AG08396 (cell line): ENCODE data around the gene BRME1.
A peak's percentile ranks its signal among the peaks of the same experiment; 100 is the strongest.

Source experiments
- DNase-seq: peaks from one replicate; pipeline ENCODE4 v3.0.0; 2012; ENCODE audit warnings: low spot score, mixed read lengths

BRME1 gene

DNA sequence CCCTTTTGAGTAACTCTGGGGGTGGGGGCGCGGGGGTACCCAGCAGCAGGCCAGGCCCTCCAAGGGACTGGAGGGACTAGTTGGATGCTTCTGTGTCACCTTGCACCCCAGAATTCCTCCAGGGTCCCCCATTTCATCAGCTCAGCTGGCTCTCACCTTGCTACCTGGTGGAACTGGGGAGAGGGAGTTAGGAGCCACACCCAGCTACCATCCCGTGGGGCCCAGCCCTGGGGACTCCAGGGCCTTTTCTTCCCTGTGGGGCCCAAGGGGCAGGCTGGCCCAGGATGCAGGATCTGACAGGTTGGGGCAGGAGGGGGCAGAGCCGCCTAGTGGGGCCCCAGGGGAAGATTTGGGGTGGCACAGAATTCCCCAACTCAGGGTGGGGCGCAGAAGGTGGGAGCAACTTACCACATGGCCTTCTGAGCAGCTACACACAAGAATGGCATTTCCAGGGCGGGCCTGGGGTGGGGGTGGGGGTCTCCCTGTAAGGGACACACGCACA, 61.7 kb downstream of the BRME1 start:
- no peak for DNase-seq

DNA sequence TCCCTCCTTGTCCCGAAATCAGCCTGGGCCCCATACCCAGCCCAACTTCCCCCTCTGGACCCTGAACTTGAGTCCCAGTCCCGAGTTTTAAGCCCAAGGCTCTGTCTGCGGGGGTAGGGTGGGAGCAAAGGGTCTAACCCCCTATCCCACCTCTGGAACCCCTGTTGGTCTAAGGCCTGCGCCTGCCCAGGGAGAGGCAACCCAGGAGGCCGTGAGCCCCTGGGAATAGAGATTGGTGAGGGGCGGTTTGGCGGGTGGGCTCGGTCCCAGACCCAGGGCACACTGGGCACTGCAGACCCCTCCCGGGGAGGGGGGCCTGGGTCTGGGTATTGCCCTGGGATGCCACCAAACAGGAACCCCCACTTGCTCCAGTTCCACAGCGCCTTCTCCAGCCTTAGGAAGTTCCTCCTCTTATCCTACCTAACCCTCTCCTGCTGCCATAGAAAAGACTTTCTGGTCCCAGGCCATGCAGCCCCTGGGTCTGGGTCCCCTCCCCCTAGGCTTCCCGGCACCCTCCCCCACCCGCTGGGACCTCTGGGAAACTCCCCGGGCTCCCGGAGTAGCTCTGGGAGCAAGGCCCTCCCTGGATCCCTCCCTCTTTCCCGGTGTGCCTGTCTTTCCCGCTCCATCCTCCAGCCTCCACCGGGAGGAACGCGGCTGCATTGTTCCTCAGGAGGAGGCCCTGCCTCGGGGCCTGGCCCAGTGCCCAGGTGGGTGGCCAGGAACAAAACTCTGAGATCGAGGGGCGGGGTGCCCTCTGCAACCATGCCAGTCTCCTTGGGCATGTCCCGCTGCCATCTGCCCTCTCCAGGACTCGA, 62.6 kb downstream of the BRME1 start:
- peak; percentile 31 for DNase-seq

DNA sequence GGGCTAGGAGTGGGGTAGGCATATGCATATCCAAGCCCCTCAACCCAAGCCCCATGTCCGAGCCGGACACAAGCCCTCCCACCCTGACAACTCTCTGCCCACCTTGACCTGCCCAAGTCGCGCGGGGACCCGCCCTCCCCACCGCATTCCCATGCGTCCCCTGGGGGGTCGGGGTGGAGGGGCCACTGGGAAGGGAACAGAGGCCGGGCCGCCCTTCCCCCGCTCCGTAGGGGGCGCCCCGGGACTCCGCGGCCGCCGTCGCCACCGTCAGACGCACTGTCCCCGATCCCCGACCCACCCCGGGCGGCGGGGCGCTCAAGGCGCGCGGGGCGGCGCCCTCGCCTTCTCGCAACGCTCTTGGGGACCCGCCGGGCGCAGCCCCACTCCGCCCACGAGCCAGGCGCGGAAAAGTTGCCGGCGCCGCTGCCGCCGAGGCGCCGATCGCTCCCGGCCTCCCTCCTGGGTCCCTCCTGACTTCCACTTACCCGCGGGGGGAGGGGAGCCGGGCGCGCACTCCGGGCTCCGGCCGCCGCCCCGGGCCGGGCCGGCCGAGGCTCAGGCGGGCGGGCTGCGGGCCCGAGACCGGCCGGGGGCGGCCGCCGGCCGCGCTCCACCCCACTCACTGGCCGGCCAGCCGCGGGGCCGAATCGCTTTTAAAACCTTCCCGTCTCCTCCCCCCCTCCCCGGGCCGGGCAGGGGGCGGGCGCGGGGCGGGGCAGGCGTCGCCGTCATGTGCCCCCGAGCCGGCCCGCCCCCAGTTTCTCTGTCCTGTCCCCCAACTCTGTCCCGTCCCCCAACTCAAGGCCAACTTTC, 63.4 kb downstream of the BRME1 start:
- DNase-seq: peak; percentile 90

DNA sequence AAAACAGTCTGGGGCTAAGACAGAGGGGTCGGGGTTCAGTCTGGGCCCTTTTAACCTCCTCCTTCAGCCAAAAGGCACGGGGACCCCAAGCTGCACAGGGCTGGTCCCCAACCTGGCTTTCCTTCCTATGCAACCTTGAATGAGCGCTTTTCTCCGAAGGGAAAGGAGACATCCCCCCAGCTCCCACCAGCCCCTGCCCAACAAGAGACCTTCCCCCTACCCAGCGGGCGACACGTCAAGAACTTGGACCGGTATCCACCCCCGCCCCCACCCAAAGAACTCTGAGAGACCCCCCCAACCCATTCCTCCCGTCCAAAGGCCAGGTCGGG, 64.0 kb downstream of the BRME1 start:
- DNase-seq: no peak

DNA sequence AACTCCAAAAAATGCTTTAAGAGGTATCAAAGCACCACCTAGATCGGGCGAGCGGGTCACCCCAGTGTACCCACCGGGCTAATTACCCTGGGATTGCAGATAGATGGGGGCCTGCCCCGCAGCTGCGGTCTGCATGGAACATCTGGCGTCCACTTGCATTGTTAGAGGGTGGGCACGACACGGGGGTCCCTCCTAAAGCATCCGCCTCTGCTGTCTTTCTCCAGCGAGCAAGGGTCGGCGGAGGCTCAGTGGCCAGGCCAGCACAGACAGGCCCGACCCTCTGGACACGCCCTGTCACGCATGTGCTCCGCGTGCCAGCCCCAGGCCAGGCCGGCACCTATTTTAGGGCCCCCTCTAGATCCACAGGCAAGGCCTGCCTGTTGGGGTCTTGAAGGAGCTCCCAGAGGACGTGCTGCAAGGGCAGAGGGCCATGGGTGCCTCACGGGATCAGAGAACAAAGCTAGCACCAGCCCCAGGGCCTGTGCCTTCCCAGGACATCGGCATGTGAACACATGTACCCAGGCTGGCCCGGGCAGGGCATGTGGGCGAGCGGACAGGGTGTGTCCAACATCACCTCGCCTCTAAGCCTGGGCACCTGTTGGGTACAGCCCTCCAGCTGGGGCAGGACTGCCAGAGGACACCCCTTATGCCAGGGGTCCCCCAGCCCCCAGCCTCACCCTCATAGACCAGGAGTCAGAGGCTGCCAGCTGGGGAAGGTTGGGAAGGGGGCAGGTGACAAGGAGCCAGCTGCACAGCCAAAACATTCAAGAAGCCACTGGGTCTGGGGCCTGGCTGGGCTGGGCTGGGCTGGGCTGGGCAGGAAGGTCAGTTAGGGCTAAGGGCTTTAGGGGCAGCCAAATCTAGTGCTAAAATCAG, 64.6 kb downstream of the BRME1 start:
- DNase-seq: peak; percentile 54

- peak; percentile 66 for DNase-seq
Observed at GRCh38 chr19:13840305-13841085, 65.4 kb downstream of the BRME1 start.

DNA sequence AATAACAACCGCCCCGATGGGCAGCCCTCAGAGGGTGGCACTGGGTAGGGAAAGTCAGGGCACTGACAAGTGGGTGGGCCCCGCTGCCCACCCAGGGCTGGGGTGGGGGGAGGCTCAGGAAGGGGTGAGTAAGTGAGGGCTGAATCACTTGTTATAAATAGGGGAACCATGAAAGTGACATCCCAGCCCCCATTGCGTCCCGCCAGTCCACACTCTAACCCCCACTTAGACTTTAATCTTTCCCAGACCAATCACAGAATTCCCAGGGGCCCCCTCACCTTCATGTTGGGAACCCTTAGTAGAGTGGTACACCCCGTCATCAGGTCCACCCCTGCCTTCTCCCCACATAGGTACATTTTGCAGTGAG, 66.0 kb downstream of the BRME1 start:
- peak; percentile 62 for DNase-seq

DNA sequence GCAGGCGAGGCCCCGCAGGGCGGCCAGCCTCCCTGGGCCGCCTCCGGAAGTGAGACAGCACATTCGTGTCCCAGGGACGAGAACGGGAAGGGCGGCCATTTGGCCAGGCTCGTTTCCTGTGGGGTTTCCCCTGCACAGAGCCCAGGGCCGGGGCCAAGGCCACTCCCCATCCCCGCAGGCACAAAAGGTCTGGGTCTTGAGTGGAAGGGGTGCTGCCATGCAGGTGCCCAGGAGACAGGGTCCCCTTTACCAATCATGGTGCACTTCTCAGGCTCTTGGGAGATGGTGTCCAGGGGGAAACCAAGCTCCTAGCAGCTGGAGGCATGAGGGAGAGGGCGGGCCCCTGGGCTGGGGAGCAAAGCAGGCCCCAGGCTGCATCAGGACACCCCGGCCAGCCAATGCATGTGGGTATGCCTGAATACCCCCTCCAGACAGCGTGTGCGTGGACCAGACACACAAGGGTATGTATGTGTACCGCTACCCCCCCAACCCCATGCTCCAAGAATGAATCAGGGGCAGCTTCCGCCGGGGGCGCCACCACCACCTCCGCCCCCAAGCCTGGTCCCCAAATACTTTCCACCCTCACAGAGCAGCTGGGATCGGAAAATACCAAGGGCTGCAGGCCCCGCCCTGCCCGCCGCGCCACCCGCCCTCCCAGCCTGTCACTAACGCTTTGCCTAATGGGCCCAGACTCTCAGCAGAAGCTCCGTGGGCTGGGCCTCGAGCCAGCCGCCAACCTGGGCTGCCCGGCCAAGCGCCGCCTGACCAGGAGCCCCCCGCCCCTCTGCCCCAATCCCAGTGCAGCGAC, 66.6 kb downstream of the BRME1 start:
- DNase-seq: peak; percentile 79

GRCh38 chr19:13838435-13839129, 67.3 kb downstream of the BRME1 start:
- DNase-seq: no peak

DNA sequence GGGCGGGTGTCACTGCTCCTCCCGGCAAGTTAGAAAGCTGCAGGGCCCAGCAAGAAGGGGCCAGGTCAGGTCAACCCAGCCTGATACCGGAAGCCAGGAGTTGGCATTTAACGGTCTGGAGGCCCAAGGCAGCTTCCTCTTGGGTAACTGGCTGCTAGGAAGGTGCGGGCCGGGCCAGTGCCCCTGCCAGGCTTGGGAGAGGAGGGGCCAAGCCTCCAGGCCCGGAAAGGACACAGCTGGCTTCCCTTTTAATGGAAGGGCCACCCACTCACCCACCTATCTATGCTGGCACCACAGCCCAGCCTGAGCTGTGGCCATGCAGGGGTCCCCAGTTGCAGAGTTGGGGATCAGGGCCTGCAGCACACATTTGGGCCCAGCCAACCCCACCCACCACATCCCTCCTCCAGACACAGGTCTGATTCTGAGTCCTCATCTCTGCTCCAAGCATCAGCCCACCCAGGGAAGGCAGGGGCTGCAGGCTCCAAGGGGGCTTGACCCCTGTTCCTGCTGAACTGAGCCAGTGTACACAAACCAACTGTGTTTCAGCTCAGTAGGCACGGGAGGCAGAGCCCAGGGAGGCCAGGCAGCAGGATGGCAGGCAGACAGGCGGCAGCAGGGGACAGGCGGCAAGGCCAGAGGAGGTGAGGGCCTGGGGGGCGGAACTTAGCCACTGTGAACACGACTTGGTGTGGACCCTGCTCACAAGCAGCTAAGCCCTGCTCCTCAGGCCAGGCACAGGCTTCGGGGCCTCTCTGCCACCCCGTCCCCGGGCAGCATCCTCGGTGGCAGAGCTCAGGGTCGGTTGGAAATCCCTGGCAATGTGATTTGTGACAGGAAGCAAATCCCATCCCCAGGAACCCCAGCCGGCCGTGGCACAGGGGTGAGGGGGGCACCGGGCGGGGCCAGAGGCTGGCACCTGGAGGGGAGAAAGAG, 69.9 kb downstream of the BRME1 start:
- no peak for DNase-seq

DNA sequence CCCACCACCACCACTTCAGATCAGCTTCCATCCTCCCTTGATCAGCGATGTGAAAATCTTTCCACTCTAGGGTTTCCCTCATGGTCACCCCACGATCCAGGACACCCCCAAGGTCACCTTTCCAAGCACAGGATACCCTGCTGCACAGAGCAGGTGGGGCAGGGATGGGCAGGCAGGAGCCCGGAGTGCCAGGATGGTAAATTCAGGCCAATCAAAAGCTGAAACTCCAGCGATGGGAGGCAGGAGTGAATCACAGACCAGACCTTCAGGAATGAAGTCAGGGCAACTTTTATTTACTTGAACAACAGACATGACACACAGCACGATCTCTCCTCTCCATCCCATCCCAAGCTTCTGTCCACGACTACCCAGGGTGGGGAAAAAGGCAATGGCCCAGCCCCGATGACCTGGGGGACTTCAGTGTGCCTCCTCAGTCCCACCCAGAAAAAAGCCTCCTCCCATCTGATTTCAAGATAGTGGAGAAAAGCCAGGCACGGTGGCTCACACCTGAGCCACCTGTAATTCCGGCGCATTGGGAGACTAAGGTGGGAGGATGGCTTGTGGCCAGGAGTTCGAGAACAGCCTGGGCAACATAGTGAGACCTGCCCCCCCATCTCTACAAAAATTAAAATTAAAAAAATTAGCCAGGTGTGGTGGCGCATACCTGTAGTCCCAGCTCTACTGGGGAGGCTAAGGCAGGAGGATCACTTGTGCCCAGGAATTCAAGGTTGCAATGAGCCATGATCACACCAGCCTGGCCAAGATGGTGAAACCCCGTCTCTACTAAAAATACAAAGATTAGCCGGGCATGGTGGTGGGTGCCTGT, 71.5 kb downstream of the BRME1 start:
- peak; percentile 64 for DNase-seq

GRCh38 chr19:13833330-13834243, 72.3 kb downstream of the BRME1 start:
- DNase-seq: peak; percentile 97
